Testis (tissue), 3 donors: ENCODE measurements around the gene CSH1. TPM values are rescaled to one million over a fixed set of nuclear protein-coding genes. Genes with fewer than 3 reads are reported as not detected.

ENCODE experiments used
- DNase-seq: peaks from one replicate; pipeline ENCODE4 v3.0.0-alpha.2; 2019
- H3K27ac ChIP-seq, 2 donors: fragments of 200-600 bp; sonication (generic); one replicate each; pipeline ENCODE4 v1.5.1; 2019
- H3K27me3 ChIP-seq: fragments of 200-600 bp; sonication (generic); one replicate; pipeline ENCODE4 v1.5.1; 2019
- H3K36me3 ChIP-seq: fragments of 200-600 bp; sonication (generic); one replicate; pipeline ENCODE4 v1.5.1; 2017; ENCODE audit warnings: low read depth; ENCODE audit errors: missing control alignments
- H3K4me1 ChIP-seq: fragments of 200-600 bp; sonication (generic); one replicate; pipeline ENCODE4 v1.5.1; 2019
- H3K4me3 ChIP-seq, 2 donors: fragments of 200-600 bp; sonication (generic); one replicate each; pipeline ENCODE4 v1.5.1; 2017 to 2019
- H3K9me3 ChIP-seq: fragments of 200-600 bp; sonication (generic); one replicate; pipeline ENCODE4 v1.5.1; 2017
- CTCF ChIP-seq, 3 experiments: fragments of 450-650 bp in 2 of 3; fragments of 200-600 bp in 1 of 3; sonication (generic) in 1 of 3; IDR thresholded peaks; one replicate each; pipeline ENCODE4 v1.5.1; 2016 to 2019; ENCODE audit warnings: antibody characterized with exemption in 3 of 3, mild to moderate bottlenecking in 2 of 3, moderate library complexity in 1 of 3
- POLR2A ChIP-seq: fragments of 450-650 bp; IDR thresholded peaks from one replicate; pipeline ENCODE4 v1.6.1; 2017; ENCODE audit warnings: antibody characterized with exemption, mild to moderate bottlenecking, moderate library complexity
- WGBS, 2 donors: methylation state at CpG; one replicate each; pipeline ENCODE4 v1.1.5; 2018; 5-methylcytosine and 5-hydroxymethylcytosine counted together
- intact Hi-C: fragments of 100-400 bp; cut with DNase I; formaldehyde crosslinking; loops from one replicate; pipeline ENCODE4 v1.15.1; 2023; ENCODE audit warnings: low total_unique reads
- polyA plus RNA-seq: library from polyadenylated mRNA; stranded (reverse); fragments of 350-450 nt; fragmentation: Illumina TruSeq; extraction: RNeasy Lipid Tissue Mini Kit (QIAGEN cat#74804); gene quantifications from one replicate; pipeline ENCODE4 v1.2.3, GENCODE V29; 2014; ENCODE audit warnings: low read depth, low replicate concordance; ENCODE audit not compliant: insufficient read depth
- total RNA-seq, 2 donors: library from RNA; depleted of rRNA; stranded (reverse); fragments of >200 nt; gene quantifications; one replicate each; pipeline ENCODE4 v1.2.3, GENCODE V29; 2016

The CSH1 gene
- total and polyA plus RNA-seq, 3 donors from 2014 or later: 0.71 to 1.2 TPM; not detected in 1

- no peaks in the 10 kb centered on the region for H3K9me3 ChIP-seq
- H3K36me3 ChIP-seq: no peaks in the 10 kb centered on the region
- no peak for DNase-seq
- TF ChIP-seq POLR2A (no peak), CTCF (IDR thresholded peaks at IDR 0.05) (no peak)
- H3K4me1 ChIP-seq: no peaks in the 10 kb centered on the region
- H3K27ac ChIP-seq: no peak overlapping the region
- WGBS, 2 donors: 89 to 99% methylated on average over 6 to 9 of the region's 9 CpGs
- no peak overlapping the region for H3K4me3 ChIP-seq
- intact Hi-C loops: no loop called here
- no peaks in the 10 kb centered on the region for H3K27me3 ChIP-seq
Measured at GRCh38 chr17:63939401-63939800, 43.0 kb upstream of the CSH1 start.

GRCh38 chr17:63937920-63938319 lies 41.5 kb upstream of the CSH1 start:
- no peak overlapping the region for H3K4me3 ChIP-seq
- no peaks in the 10 kb centered on the region for H3K4me1 ChIP-seq
- no peak for DNase-seq
- TF ChIP-seq POLR2A (no peak), CTCF (IDR thresholded peaks at IDR 0.05) (no peak)
- no peaks in the 10 kb centered on the region for H3K9me3 ChIP-seq
- H3K36me3 ChIP-seq: no peaks in the 10 kb centered on the region
- no peak overlapping the region for H3K27ac ChIP-seq
- WGBS, 2 donors: 91 to 92% methylated on average over 4 of the region's 4 CpGs
- no peaks in the 10 kb centered on the region for H3K27me3 ChIP-seq
- intact Hi-C loops: no loop called here

- H3K27me3 ChIP-seq: no peaks in the 10 kb centered on the region
- no peak overlapping the region for H3K4me3 ChIP-seq
- intact Hi-C loops: no loop called here
- H3K9me3 ChIP-seq: no peaks in the 10 kb centered on the region
- H3K36me3 ChIP-seq: no peaks in the 10 kb centered on the region
- no peak for DNase-seq
- H3K27ac ChIP-seq: no peak overlapping the region
- no peak for TF ChIP-seq CTCF (IDR thresholded peaks at IDR 0.05)
- no peak for TF ChIP-seq POLR2A
- WGBS, 2 donors: 88% methylated on average over 6 of the region's 6 CpGs
- no peaks in the 10 kb centered on the region for H3K4me1 ChIP-seq
Measured at GRCh38 chr17:63937319-63937718, 40.9 kb upstream of the CSH1 start.

GRCh38 chr17:63934183-63935112 lies 38.1 kb upstream of the CSH1 start:
- peaks cover 3% of the 10 kb centered on the region for H3K4me1 ChIP-seq
- TF ChIP-seq POLR2A (no peak), CTCF (IDR thresholded peaks at IDR 0.05) (no peak)
- WGBS, 2 donors: 81 to 87% methylated on average over 21 of the region's 21 CpGs
- no peak overlapping the region for H3K27ac ChIP-seq
- no peaks in the 10 kb centered on the region for H3K27me3 ChIP-seq
- no peak for DNase-seq
- no peaks in the 10 kb centered on the region for H3K9me3 ChIP-seq
- intact Hi-C loops: no loop called here
- H3K4me3 ChIP-seq: no peak overlapping the region
- H3K36me3 ChIP-seq: no peaks in the 10 kb centered on the region

GRCh38 chr17:63933598-63933997 lies 37.2 kb upstream of the CSH1 start:
- no peak for DNase-seq
- Histone ChIP-seq H3K4me3 (no peak overlapping the region), H3K9me3 (no peaks in the 10 kb centered on the region), H3K27ac (no peak overlapping the region), H3K27me3 (no peaks in the 10 kb centered on the region), H3K36me3 (no peaks in the 10 kb centered on the region), H3K4me1 (peaks cover 3% of the 10 kb centered on the region)
- 62% methylated on average over 7 to 8 of the region's 8 CpGs for WGBS, 2 donors
- intact Hi-C loops: no loop called here
- TF ChIP-seq CTCF (IDR thresholded peaks at IDR 0.05): no peak
- no peak for TF ChIP-seq POLR2A
